ENCODE data around the gene EIPR1. TPM values are rescaled to one million over a fixed set of nuclear protein-coding genes. Genes with fewer than 3 reads are reported as not detected.

EIPR1 gene
- total RNA-seq, 1 donor from 2014 or later: 32.0 TPM

DNA sequence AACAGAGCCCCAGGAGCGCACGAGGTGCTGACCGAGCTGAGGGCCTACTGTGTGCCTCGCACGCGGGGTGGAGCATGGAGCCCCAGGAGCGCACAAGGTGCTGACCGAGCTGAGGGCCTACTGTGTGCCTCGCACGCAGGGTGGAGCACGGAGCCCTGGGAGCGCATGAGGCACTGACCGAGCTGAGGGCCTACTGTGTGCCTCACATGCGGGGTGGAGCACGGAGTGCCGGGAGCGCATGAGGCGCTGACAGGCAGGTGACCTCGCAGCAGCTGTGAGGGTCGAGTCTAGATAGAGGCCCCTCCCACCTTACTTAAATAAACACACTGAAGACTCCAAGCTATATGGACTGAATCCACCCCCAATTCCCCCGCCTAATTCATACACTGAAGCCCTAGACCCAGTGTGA lies 60.3 kb downstream of the EIPR1 start:
- DNase-seq (ENCODE audit: low spot score, unreplicated experiment): no peak
- Mint-ChIP-seq H3K4me1 (ENCODE audit: low read depth) (peaks cover 2% of the 10 kb centered on the region), H3K27ac (no peak overlapping the region), H3K36me3 (ENCODE audit: insufficient read depth) (peaks cover 7% of the 10 kb centered on the region), H3K4me3 (ENCODE audit: low read depth) (no peak overlapping the region), H3K9me3 (ENCODE audit: low read depth) (no peaks in the 10 kb centered on the region), H3K27me3 (no peaks in the 10 kb centered on the region)
- TF ChIP-seq, protein P1, sequence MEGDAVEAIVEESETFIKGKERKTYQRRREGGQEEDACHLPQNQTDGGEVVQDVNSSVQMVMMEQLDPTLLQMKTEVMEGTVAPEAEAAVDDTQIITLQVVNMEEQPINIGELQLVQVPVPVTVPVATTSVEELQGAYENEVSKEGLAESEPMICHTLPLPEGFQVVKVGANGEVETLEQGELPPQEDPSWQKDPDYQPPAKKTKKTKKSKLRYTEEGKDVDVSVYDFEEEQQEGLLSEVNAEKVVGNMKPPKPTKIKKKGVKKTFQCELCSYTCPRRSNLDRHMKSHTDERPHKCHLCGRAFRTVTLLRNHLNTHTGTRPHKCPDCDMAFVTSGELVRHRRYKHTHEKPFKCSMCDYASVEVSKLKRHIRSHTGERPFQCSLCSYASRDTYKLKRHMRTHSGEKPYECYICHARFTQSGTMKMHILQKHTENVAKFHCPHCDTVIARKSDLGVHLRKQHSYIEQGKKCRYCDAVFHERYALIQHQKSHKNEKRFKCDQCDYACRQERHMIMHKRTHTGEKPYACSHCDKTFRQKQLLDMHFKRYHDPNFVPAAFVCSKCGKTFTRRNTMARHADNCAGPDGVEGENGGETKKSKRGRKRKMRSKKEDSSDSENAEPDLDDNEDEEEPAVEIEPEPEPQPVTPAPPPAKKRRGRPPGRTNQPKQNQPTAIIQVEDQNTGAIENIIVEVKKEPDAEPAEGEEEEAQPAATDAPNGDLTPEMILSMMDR (IDR thresholded peaks at IDR 0.05; ENCODE audit: unreplicated experiment): no peak

- H3K4me3 Mint-ChIP-seq (ENCODE audit: low read depth): no peak overlapping the region
- peaks cover 7% of the 10 kb centered on the region for H3K36me3 Mint-ChIP-seq (ENCODE audit: insufficient read depth)
- H3K9me3 Mint-ChIP-seq (ENCODE audit: low read depth): no peaks in the 10 kb centered on the region
- no peak overlapping the region for H3K27ac Mint-ChIP-seq
- no peaks in the 10 kb centered on the region for H3K27me3 Mint-ChIP-seq
- TF ChIP-seq, protein P1 (IDR thresholded peaks at IDR 0.05; ENCODE audit: unreplicated experiment): no peak
- peaks cover 2% of the 10 kb centered on the region for H3K4me1 Mint-ChIP-seq (ENCODE audit: low read depth)
- no peak for DNase-seq (ENCODE audit: low spot score, unreplicated experiment)
Observed at GRCh38 chr2:3316456-3317276, 61.0 kb downstream of the EIPR1 start.

- no peak overlapping the region for H3K4me3 Mint-ChIP-seq (ENCODE audit: low read depth)
- no peaks in the 10 kb centered on the region for H3K27me3 Mint-ChIP-seq
- DNase-seq (ENCODE audit: low spot score, unreplicated experiment): no peak
- H3K36me3 Mint-ChIP-seq (ENCODE audit: insufficient read depth): peaks cover 7% of the 10 kb centered on the region
- H3K4me1 Mint-ChIP-seq (ENCODE audit: low read depth): peaks cover 2% of the 10 kb centered on the region
- H3K27ac Mint-ChIP-seq: peak overlapping the region; percentile 71
- TF ChIP-seq, protein P1 (IDR thresholded peaks at IDR 0.05; ENCODE audit: unreplicated experiment): no peak
- H3K9me3 Mint-ChIP-seq (ENCODE audit: low read depth): no peaks in the 10 kb centered on the region
Observed at GRCh38 chr2:3314626-3315025, 63.0 kb downstream of the EIPR1 start.

- no peak for DNase-seq (ENCODE audit: low spot score, unreplicated experiment)
- peaks cover 6% of the 10 kb centered on the region for H3K36me3 Mint-ChIP-seq (ENCODE audit: insufficient read depth)
Observed at GRCh38 chr2:3313781-3314375, 63.7 kb downstream of the EIPR1 start.

More at GRCh38 chr2:3313781-3314375, 63.7 kb downstream of the EIPR1 start:
- Mint-ChIP-seq H3K27ac (peak overlapping the region; percentile 5), H3K9me3 (ENCODE audit: low read depth) (no peaks in the 10 kb centered on the region), H3K4me1 (ENCODE audit: low read depth) (peaks cover 2% of the 10 kb centered on the region), H3K27me3 (no peaks in the 10 kb centered on the region), H3K4me3 (ENCODE audit: low read depth) (no peak overlapping the region)
- TF ChIP-seq, protein P1 (IDR thresholded peaks at IDR 0.05; ENCODE audit: unreplicated experiment): no peak
